Hepatocyte (in vitro differentiated cells): Measurements from ENCODE around the gene PNPLA1. TPM values are rescaled to one million over a fixed set of nuclear protein-coding genes. Genes with fewer than 3 reads are reported as not detected.
A peak's percentile ranks its signal among the peaks of the same experiment; 100 is the strongest.

Source experiments
- DNase-seq: peaks from one replicate; pipeline ENCODE4 v3.0.0-alpha.2; 2016; ENCODE audit warnings: low spot score
- H2AFZ ChIP-seq: fragments of 200-600 bp; sonication (generic); 2 replicates; pipeline ENCODE4 v1.6.0; 2016; ENCODE audit warnings: antibody characterized with exemption, mild to moderate bottlenecking
- H3K27ac ChIP-seq: fragments of 200-600 bp; sonication (generic); 2 replicates; pipeline ENCODE4 v1.5.1; 2016; ENCODE audit warnings: mild to moderate bottlenecking
- H3K27me3 ChIP-seq: fragments of 200-600 bp; sonication (generic); 2 replicates; pipeline ENCODE4 v1.6.1; 2016
- H3K36me3 ChIP-seq: fragments of 200-600 bp; sonication (generic); replicated peaks from 2 replicates; pipeline ENCODE4 v1.5.1; 2016; ENCODE audit warnings: low read depth; ENCODE audit not compliant: insufficient read depth
- H3K4me1 ChIP-seq: fragments of 200-600 bp; sonication (generic); 2 replicates; pipeline ENCODE4 v1.5.1; 2016; ENCODE audit warnings: mild to moderate bottlenecking, moderate library complexity; ENCODE audit not compliant: insufficient read depth
- H3K4me2 ChIP-seq: fragments of 200-600 bp; sonication (generic); 2 replicates; pipeline ENCODE4 v1.6.0; 2016
- H3K4me3 ChIP-seq: fragments of 200-600 bp; sonication (generic); 2 replicates; pipeline ENCODE4 v1.5.1; 2016; ENCODE audit warnings: mild to moderate bottlenecking
- H3K79me2 ChIP-seq: fragments of 200-600 bp; sonication (generic); 2 replicates; pipeline ENCODE4 v1.6.0; 2017; ENCODE audit warnings: mild to moderate bottlenecking
- H3K9me2 ChIP-seq: fragments of 200-600 bp; sonication (generic); replicated peaks from 2 replicates; pipeline ENCODE4 v1.6.0; 2017; ENCODE audit warnings: mild to moderate bottlenecking; ENCODE audit not compliant: insufficient read depth
- H3K9me3 ChIP-seq: fragments of 200-600 bp; sonication (generic); 2 replicates; pipeline ENCODE4 v1.5.1; 2016; ENCODE audit warnings: low read depth, mild to moderate bottlenecking
- H4K20me1 ChIP-seq: fragments of 200-600 bp; sonication (generic); 2 replicates; pipeline ENCODE4 v1.6.0; 2016; ENCODE audit warnings: mild to moderate bottlenecking; ENCODE audit not compliant: insufficient read depth, poor library complexity, severe bottlenecking
- EZH2 ChIP-seq: fragments of 200-600 bp; sonication (generic); IDR thresholded peaks from 2 replicates; pipeline ENCODE4 v1.6.1; 2016; ENCODE audit warnings: antibody characterized with exemption, mild to moderate bottlenecking, borderline replicate concordance
- EZH2phosphoT487 ChIP-seq: fragments of 200-600 bp; sonication (generic); IDR thresholded peaks from one replicate; pipeline ENCODE4 v1.6.1; 2018; ENCODE audit warnings: antibody characterized with exemption, mild to moderate bottlenecking, low read depth, moderate library complexity; ENCODE audit not compliant: unreplicated experiment, severe bottlenecking
- WGBS: methylation state at CpG from one replicate; pipeline ENCODE4 v1.1.6; 2016; ENCODE audit warnings: low lambda C conversion rate; ENCODE audit errors: missing lambda C conversion rate; 5-methylcytosine and 5-hydroxymethylcytosine counted together
- polyA plus RNA-seq: library from polyadenylated mRNA; unstranded; fragments of >200 nt; fragmentation: Nextera tagmentation; extraction: Ambion mirVana; gene quantifications from 2 replicates; pipeline ENCODE4 v1.2.1, GENCODE V29; 2016
- total RNA-seq: library from RNA; depleted of rRNA; stranded (reverse); fragments of >200 nt; gene quantifications from 2 replicates; pipeline ENCODE4 v1.2.3, GENCODE V29; 2014
- TF ChIP-seq, protein P1 (sequence below): fragments of 200-600 bp; sonication (generic); IDR thresholded peaks from 2 replicates; pipeline ENCODE4 v1.5.1; 2016; ENCODE audit warnings: antibody characterized with exemption, mild to moderate bottlenecking; ENCODE audit not compliant: poor library complexity

Gene PNPLA1
- total and polyA plus RNA-seq, 2 experiments from 2014 or later: 0.48 to 0.57 TPM

DNA sequence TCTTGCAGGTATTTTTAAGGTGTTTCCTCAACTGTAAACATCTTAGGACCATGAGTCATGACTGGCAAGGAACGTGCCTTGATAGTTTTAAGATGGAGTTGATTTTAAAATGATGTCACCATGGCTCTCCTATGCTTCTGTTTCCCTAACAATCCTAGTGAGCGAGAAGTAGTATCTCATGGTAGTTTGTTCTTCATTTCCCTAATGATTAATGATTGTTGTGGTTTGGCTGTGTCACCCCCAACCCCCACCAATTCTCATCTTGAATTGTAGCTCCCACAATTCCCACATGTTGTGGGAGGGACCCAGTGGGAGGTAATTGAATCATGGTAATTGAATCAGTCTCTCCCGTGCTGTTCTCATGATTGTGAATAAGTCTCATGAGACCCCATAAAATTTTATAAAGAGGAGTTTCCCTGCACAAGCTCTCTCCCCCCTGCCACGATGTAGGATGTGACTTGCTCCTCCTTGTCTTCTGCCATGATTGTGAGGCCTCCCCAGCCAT is 83.6 kb downstream of the PNPLA1 start:
- no peaks in the 10 kb centered on the region for H3K79me2 ChIP-seq
- H3K4me2 ChIP-seq: no peak overlapping the region
- H3K4me1 ChIP-seq: peaks cover 21% of the 10 kb centered on the region
- WGBS: 69% methylated on average over 4 of the region's 4 CpGs
- H3K4me3 ChIP-seq: no peak overlapping the region
- no peak overlapping the region for H3K27ac ChIP-seq
- DNase-seq: no peak
- no peaks in the 10 kb centered on the region for H4K20me1 ChIP-seq
- no peaks in the 10 kb centered on the region for H3K36me3 ChIP-seq
- no peak overlapping the region for H2AFZ ChIP-seq
- no peaks in the 10 kb centered on the region for H3K9me2 ChIP-seq
- H3K27me3 ChIP-seq: no peaks in the 10 kb centered on the region
- no peaks in the 10 kb centered on the region for H3K9me3 ChIP-seq
- TF ChIP-seq, protein P1, sequence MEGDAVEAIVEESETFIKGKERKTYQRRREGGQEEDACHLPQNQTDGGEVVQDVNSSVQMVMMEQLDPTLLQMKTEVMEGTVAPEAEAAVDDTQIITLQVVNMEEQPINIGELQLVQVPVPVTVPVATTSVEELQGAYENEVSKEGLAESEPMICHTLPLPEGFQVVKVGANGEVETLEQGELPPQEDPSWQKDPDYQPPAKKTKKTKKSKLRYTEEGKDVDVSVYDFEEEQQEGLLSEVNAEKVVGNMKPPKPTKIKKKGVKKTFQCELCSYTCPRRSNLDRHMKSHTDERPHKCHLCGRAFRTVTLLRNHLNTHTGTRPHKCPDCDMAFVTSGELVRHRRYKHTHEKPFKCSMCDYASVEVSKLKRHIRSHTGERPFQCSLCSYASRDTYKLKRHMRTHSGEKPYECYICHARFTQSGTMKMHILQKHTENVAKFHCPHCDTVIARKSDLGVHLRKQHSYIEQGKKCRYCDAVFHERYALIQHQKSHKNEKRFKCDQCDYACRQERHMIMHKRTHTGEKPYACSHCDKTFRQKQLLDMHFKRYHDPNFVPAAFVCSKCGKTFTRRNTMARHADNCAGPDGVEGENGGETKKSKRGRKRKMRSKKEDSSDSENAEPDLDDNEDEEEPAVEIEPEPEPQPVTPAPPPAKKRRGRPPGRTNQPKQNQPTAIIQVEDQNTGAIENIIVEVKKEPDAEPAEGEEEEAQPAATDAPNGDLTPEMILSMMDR: no peak
- TF ChIP-seq EZH2phosphoT487 (no peak), EZH2 (no peak)

DNA sequence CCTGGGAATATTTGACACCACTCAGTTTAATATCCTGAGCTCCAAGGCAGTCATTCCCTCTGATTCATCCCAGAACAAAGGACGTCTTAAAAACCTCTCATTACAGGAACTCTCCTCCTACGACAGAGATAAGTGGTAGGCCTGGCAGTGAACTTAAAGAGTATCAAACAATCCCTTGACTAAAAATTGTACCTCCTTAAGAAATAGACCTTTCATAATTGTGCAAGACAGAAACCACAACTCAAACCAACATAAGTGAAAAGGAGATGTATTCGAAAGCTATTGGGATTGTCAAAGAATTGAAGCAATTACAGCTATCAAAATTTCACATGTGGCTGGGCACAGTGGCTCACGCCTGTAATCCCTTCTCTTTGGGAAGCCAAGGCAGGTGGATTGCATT is 86.0 kb downstream of the PNPLA1 start:
- no peak for DNase-seq
- Histone ChIP-seq H3K9me2 (no peaks in the 10 kb centered on the region), H3K27ac (no peak overlapping the region), H3K9me3 (no peaks in the 10 kb centered on the region), H3K27me3 (no peaks in the 10 kb centered on the region), H3K4me3 (no peak overlapping the region), H4K20me1 (no peaks in the 10 kb centered on the region), H2AFZ (no peak overlapping the region), H3K79me2 (no peaks in the 10 kb centered on the region), H3K36me3 (no peaks in the 10 kb centered on the region), H3K4me1 (peaks cover 15% of the 10 kb centered on the region), H3K4me2 (no peak overlapping the region)
- TF ChIP-seq, protein P1: no peak
- TF ChIP-seq EZH2 (no peak), EZH2phosphoT487 (no peak)
- WGBS: 74% methylated on average over 4 of the region's 4 CpGs

DNA sequence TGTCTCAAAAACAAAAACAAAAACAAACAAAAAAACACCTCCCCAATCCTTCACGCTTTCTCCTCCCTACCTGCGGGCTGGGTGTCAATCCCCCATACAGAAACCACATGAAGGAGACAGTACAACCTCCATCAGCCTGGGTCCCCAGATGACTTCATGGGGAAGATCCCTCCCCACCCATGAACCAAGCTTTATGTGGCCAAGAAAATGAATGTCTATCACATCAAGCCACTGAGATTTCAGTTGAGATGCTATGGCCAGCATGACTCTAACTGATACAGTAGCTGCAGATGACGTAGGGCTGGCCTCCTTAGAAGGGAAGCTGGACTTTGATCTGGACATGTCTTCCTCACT is 88.0 kb downstream of the PNPLA1 start:
- H3K4me3 ChIP-seq: no peak overlapping the region
- DNase-seq: peak; percentile 48
- no peaks in the 10 kb centered on the region for H3K9me2 ChIP-seq
- 89% methylated on average over 3 of the region's 3 CpGs for WGBS
- no peak overlapping the region for H2AFZ ChIP-seq
- H3K27ac ChIP-seq: peak overlapping the region; percentile 77
- H3K4me1 ChIP-seq: peaks cover 4% of the 10 kb centered on the region
- H3K9me3 ChIP-seq: no peaks in the 10 kb centered on the region
- TF ChIP-seq EZH2phosphoT487 (no peak), EZH2 (no peak)
- TF ChIP-seq, protein P1: no peak
- H3K79me2 ChIP-seq: no peaks in the 10 kb centered on the region
- H3K36me3 ChIP-seq: no peaks in the 10 kb centered on the region
- no peak overlapping the region for H3K4me2 ChIP-seq
- H4K20me1 ChIP-seq: no peaks in the 10 kb centered on the region
- H3K27me3 ChIP-seq: no peaks in the 10 kb centered on the region

Other genes with a start within 250 kb of the PNPLA1 start
- gene SLC26A8, start 245.4 kb upstream of the PNPLA1 start, total RNA-seq: 0.48 TPM in 1 of 2 replicates, not detected in the other
- gene SLC26A8, start 245.4 kb upstream of the PNPLA1 start, polyA plus RNA-seq: 0.18 TPM in 1 of 2 replicates, not detected in the other
- 86.5 and 101 TPM in 2 replicates for gene MAPK14, start 242.3 kb upstream of the PNPLA1 start, total RNA-seq
- 41.2 and 46.8 TPM in 2 replicates for gene MAPK14, start 242.3 kb upstream of the PNPLA1 start, polyA plus RNA-seq
- gene MAPK13, start 139.5 kb upstream of the PNPLA1 start, total RNA-seq: 41.2 and 43.6 TPM in 2 replicates
- 47.6 and 50.2 TPM in 2 replicates for gene MAPK13, start 139.5 kb upstream of the PNPLA1 start, polyA plus RNA-seq
- gene BRPF3, start 73.3 kb upstream of the PNPLA1 start, total RNA-seq: 31.4 and 33.7 TPM in 2 replicates
- 25.5 and 25.9 TPM in 2 replicates for gene BRPF3, start 73.3 kb upstream of the PNPLA1 start, polyA plus RNA-seq
- gene BNIP5, start 66.8 kb downstream of the PNPLA1 start, total RNA-seq: 27.6 and 29.1 TPM in 2 replicates
- gene BNIP5, start 66.8 kb downstream of the PNPLA1 start, polyA plus RNA-seq: 28.1 and 29.2 TPM in 2 replicates
- gene ETV7, start 117.6 kb downstream of the PNPLA1 start, total RNA-seq: 0.88 and 1.2 TPM in 2 replicates
- gene ETV7, start 117.6 kb downstream of the PNPLA1 start, polyA plus RNA-seq: 0.60 and 1.2 TPM in 2 replicates
- gene PXT1, start 172.8 kb downstream of the PNPLA1 start, total RNA-seq: not detected in 2 replicates
- gene PXT1, start 172.8 kb downstream of the PNPLA1 start, polyA plus RNA-seq: not detected in 2 replicates
- gene KCTD20, start 172.9 kb downstream of the PNPLA1 start, total RNA-seq: 54.3 and 56.3 TPM in 2 replicates
- gene KCTD20, start 172.9 kb downstream of the PNPLA1 start, polyA plus RNA-seq: 21.4 and 27.4 TPM in 2 replicates